Stimulated activated CD4-positive, alpha-beta T cell treated with anti-CD3 and anti-CD28 coated beads, Interleukin-2, amount 100 ng/mL, for 24 hours (primary cell): Measurements from ENCODE around the gene LRMDA.

Experiments used
- DNase-seq, 2 donors: peaks; one replicate each; pipeline ENCODE4 v3.0.0-alpha.2; 2020

Gene LRMDA

GRCh38 chr10:76255241-76255640 lies 823.8 kb downstream of the LRMDA start:
- no peak for DNase-seq

GRCh38 chr10:76257816-76258215 lies 826.4 kb downstream of the LRMDA start:
- DNase-seq, result no peak

GRCh38 chr10:76265441-76266113 lies 834.2 kb downstream of the LRMDA start:
- DNase-seq, result no peak

GRCh38 chr10:76268530-76268929 lies 837.1 kb downstream of the LRMDA start:
- no peak for DNase-seq

GRCh38 chr10:76268954-76269353 lies 837.5 kb downstream of the LRMDA start:
- DNase-seq, result no peak

GRCh38 chr10:76270464-76270863 lies 839.0 kb downstream of the LRMDA start:
- no peak for DNase-seq

GRCh38 chr10:76274933-76275332 lies 843.5 kb downstream of the LRMDA start:
- DNase-seq, result no peak

GRCh38 chr10:76278811-76279460 lies 847.5 kb downstream of the LRMDA start:
- no peak for DNase-seq

GRCh38 chr10:76281659-76282058 lies 850.2 kb downstream of the LRMDA start:
- no peak for DNase-seq

- no peak for DNase-seq
These were observed 850.9 kb downstream of the LRMDA start for GRCh38 chr10:76282061-76283025.

GRCh38 chr10:76284351-76284750 lies 852.9 kb downstream of the LRMDA start:
- DNase-seq, result no peak

GRCh38 chr10:76285012-76285411 lies 853.6 kb downstream of the LRMDA start:
- DNase-seq, result no peak

GRCh38 chr10:76285515-76285914 lies 854.1 kb downstream of the LRMDA start:
- no peak for DNase-seq

- DNase-seq, result no peak
These were observed 855.1 kb downstream of the LRMDA start for GRCh38 chr10:76286536-76286935.

GRCh38 chr10:76287856-76288255 lies 856.4 kb downstream of the LRMDA start:
- no peak for DNase-seq

- no peak for DNase-seq
These were observed 859.8 kb downstream of the LRMDA start for GRCh38 chr10:76291175-76291574.

GRCh38 chr10:76291885-76292284 lies 860.5 kb downstream of the LRMDA start:
- no peak for DNase-seq

- no peak for DNase-seq
These were observed 865.5 kb downstream of the LRMDA start for GRCh38 chr10:76296957-76297356.

- no peak for DNase-seq
These were observed 865.9 kb downstream of the LRMDA start for GRCh38 chr10:76297358-76297757.

GRCh38 chr10:76297780-76298281 lies 866.4 kb downstream of the LRMDA start:
- no peak for DNase-seq

GRCh38 chr10:76298329-76298728 lies 866.9 kb downstream of the LRMDA start:
- no peak for DNase-seq

GRCh38 chr10:76299501-76299900 lies 868.1 kb downstream of the LRMDA start:
- DNase-seq, result no peak

GRCh38 chr10:76301211-76301610 lies 869.8 kb downstream of the LRMDA start:
- DNase-seq, result no peak
